ENCODE measurements around the gene KBTBD6. TPM values are rescaled to one million over a fixed set of nuclear protein-coding genes. Genes with fewer than 3 reads are reported as not detected.

Gene KBTBD6
- total and polyA plus RNA-seq, 2 of the 13 experiments (the other 11 are each of a cell fraction or from before 2014, with no cell fraction given), result 4.4 to 12.0 TPM

- TF ChIP-seq HES4 (CRISPR knock-in tag; IDR thresholded peaks at IDR 0.05; ENCODE audit: borderline replicate concordance) (no peak; the same call in 1 of the 2 replicates), ISL2 (CRISPR knock-in tag; IDR thresholded peaks at IDR 0.05) (peak; percentile 64), GATAD2A (CRISPR knock-in tag; IDR thresholded peaks at IDR 0.05) (peak; percentile 59), ZNF615 (CRISPR knock-in tag; IDR thresholded peaks at IDR 0.05; ENCODE audit: borderline replicate concordance) (no peak), JUND (CRISPR knock-in tag; IDR thresholded peaks at IDR 0.05) (0 out of 2 replicates have a peak, but pooled peaks have one; percentile 22), ARID5B (CRISPR knock-in tag; IDR thresholded peaks at IDR 0.05) (peak; percentile 79), MYNN (CRISPR knock-in tag; IDR thresholded peaks at IDR 0.05; ENCODE audit: low read depth) (no peak), TERF1 (CRISPR knock-in tag; IDR thresholded peaks at IDR 0.05) (0 out of 2 replicates have a peak, but pooled peaks have one; percentile 7), SIN3B (IDR thresholded peaks at IDR 0.05; ENCODE audit: low read length) (peak; percentile 95), TSC22D2 (CRISPR knock-in tag; IDR thresholded peaks at IDR 0.05; ENCODE audit: borderline replicate concordance) (peak; percentile 76; the same call in 1 of the 2 replicates), TRAFD1 (CRISPR knock-in tag; IDR thresholded peaks at IDR 0.05; ENCODE audit: borderline replicate concordance) (no peak), ZNF556 (CRISPR knock-in tag; IDR thresholded peaks at IDR 0.05; ENCODE audit: borderline replicate concordance) (peak; percentile 49; the same call in 1 of the 2 replicates), SALL1 (CRISPR knock-in tag; IDR thresholded peaks at IDR 0.05) (peak; percentile 71; the same call in 1 of the 2 replicates), ZNF335 (CRISPR knock-in tag; IDR thresholded peaks at IDR 0.05) (peak; percentile 91), RAD51 (IDR thresholded peaks at IDR 0.05; ENCODE audit: borderline replicate concordance) (no peak), KMT2A (CRISPR knock-in tag; IDR thresholded peaks at IDR 0.05) (peak; percentile 92), KDM6A (CRISPR knock-in tag; IDR thresholded peaks at IDR 0.05; ENCODE audit: low read depth) (no peak), ZNF740 (CRISPR knock-in tag; IDR thresholded peaks at IDR 0.05) (no peak), PHF8 (CRISPR knock-in tag; IDR thresholded peaks at IDR 0.05) (peak; percentile 73), THYN1 (CRISPR knock-in tag; IDR thresholded peaks at IDR 0.05; ENCODE audit: borderline replicate concordance, low read depth) (no peak), RAD21 (CRISPR knock-in tag; IDR thresholded peaks at IDR 0.05) (0 out of 2 replicates have a peak, but pooled peaks have one; percentile 22), ATF7-NPFF (CRISPR knock-in tag; IDR thresholded peaks at IDR 0.05; ENCODE audit: low read depth) (no peak)
Measured at GRCh38 chr13:41132512-41133152, at the start of gene KBTBD6 (continued).

Data from HepG2 (cell line).